GM12878 (cell line): ENCODE results near the gene NEGR1.

Source experiments
- BCL3 ChIP-seq: IDR thresholded peaks from 2 replicates; pipeline ENCODE4 v1.6.1; 2011; ENCODE audit warnings: borderline replicate concordance, low read depth, mild to moderate bottlenecking, moderate library complexity, low read length; ENCODE audit not compliant: insufficient read depth, poor library complexity, severe bottlenecking
- EED ChIP-seq: sonication (generic); IDR thresholded peaks from 2 replicates; pipeline ENCODE4 v1.6.1; 2016; ENCODE audit warnings: antibody characterized with exemption, low read depth
- ESRRA ChIP-seq: IDR thresholded peaks from 2 replicates; pipeline ENCODE4 v1.6.1; 2012; ENCODE audit warnings: mild to moderate bottlenecking, low read length, improper control_type of control experiment
- POLR2A ChIP-seq: IDR thresholded peaks from 2 replicates; pipeline ENCODE4 v1.6.1; 2011; ENCODE audit warnings: low read depth, mild to moderate bottlenecking, low read length
- POLR2AphosphoS5 ChIP-seq: IDR thresholded peaks from 2 replicates; pipeline ENCODE4 v1.6.1; 2011; ENCODE audit warnings: mild to moderate bottlenecking, low read length, inconsistent platforms
- RFX5 ChIP-seq: IDR thresholded peaks from 2 replicates; pipeline ENCODE4 v1.6.1; 2011; ENCODE audit warnings: low read depth, low read length, improper control_type of control experiment
- TF ChIP-seq, protein P1 (sequence below), 3 experiments: IDR thresholded peaks in 2 of 3; conservative IDR thresholded peaks in 1 of 3; 2 replicates each; pipeline ENCODE4 v1.5.1; 2011; ENCODE audit warnings: low read depth in 3 of 3, low read length in 3 of 3, mild to moderate bottlenecking in 3 of 3, control low read depth in 2 of 3, moderate library complexity in 2 of 3, inconsistent platforms in 1 of 3, mixed read lengths in 1 of 3; ENCODE audit not compliant: control insufficient read depth in 2 of 3, insufficient read depth in 1 of 3; ENCODE audit errors: extremely low read depth in 1 of 3
- TF ChIP-seq, protein P2 (sequence below): fragments of 450-650 bp; formaldehyde crosslinking; IDR thresholded peaks from 2 replicates; pipeline ENCODE4 v1.4.0; 2022; ENCODE audit warnings: mild to moderate bottlenecking, moderate library complexity

GRCh38 chr1:71428029-71428428 lies 854.3 kb downstream of the NEGR1 start:
- TF ChIP-seq BCL3 (no peak), RFX5 (no peak), POLR2A (no peak), POLR2AphosphoS5 (no peak), ESRRA (no peak), EED (no peak)
- TF ChIP-seq, protein P1, sequence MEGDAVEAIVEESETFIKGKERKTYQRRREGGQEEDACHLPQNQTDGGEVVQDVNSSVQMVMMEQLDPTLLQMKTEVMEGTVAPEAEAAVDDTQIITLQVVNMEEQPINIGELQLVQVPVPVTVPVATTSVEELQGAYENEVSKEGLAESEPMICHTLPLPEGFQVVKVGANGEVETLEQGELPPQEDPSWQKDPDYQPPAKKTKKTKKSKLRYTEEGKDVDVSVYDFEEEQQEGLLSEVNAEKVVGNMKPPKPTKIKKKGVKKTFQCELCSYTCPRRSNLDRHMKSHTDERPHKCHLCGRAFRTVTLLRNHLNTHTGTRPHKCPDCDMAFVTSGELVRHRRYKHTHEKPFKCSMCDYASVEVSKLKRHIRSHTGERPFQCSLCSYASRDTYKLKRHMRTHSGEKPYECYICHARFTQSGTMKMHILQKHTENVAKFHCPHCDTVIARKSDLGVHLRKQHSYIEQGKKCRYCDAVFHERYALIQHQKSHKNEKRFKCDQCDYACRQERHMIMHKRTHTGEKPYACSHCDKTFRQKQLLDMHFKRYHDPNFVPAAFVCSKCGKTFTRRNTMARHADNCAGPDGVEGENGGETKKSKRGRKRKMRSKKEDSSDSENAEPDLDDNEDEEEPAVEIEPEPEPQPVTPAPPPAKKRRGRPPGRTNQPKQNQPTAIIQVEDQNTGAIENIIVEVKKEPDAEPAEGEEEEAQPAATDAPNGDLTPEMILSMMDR (IDR thresholded peaks at IDR 0.05 in 2 of 3, conservative IDR thresholded peaks at IDR 0.05 in 1 of 3; ENCODE audit: control insufficient read depth in 2 of 3, extremely low read depth in 1 of 3, insufficient read depth in 1 of 3, low read depth in 3 of 3, low read length in 3 of 3): no peak
- TF ChIP-seq, protein P2, sequence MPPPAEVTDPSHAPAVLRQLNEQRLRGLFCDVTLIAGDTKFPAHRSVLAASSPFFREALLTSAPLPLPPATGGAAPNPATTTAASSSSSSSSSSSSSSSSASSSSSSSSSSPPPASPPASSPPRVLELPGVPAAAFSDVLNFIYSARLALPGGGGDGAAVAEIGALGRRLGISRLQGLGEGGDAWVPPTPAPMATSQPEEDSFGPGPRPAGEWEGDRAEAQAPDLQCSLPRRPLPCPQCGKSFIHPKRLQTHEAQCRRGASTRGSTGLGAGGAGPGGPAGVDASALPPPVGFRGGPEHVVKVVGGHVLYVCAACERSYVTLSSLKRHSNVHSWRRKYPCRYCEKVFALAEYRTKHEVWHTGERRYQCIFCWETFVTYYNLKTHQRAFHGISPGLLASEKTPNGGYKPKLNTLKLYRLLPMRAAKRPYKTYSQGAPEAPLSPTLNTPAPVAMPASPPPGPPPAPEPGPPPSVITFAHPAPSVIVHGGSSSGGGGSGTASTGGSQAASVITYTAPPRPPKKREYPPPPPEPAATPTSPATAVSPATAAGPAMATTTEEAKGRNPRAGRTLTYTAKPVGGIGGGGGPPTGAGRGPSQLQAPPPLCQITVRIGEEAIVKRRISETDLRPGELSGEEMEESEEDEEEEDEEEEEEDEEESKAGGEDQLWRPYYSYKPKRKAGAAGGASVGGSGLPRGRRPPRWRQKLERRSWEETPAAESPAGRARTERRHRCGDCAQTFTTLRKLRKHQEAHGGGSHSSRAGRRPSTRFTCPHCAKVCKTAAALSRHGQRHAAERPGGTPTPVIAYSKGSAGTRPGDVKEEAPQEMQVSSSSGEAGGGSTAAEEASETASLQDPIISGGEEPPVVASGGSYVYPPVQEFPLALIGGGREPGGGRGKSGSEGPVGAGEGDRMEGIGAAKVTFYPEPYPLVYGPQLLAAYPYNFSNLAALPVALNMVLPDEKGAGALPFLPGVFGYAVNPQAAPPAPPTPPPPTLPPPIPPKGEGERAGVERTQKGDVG (CRISPR knock-in tag): no peak
